Activated T-helper 1 cell treated with anti-CD3 and anti-CD28 coated beads, Interleukin-12 subunit alpha, Interleukin-12 subunit beta, Interleukin-2, Interleukin-4 antibody, amounts not matched to agents 30 ng/mL and 10 ng/mL and 1 ng/mL, durations not matched to agents 14 hours and 24 hours and 36 hours (primary cell): Measurements from ENCODE around the gene MUC13. TPM values are rescaled to one million over a fixed set of nuclear protein-coding genes. Genes with fewer than 3 reads are reported as not detected.

Experiments
- DNase-seq: peaks from one replicate; pipeline ENCODE4 v3.0.0; 2021; ENCODE audit warnings: low spot score
- H3K27ac Mint-ChIP-seq: one replicate; pipeline ENCODE4 v1.8.0; 2021; ENCODE audit warnings: mild to moderate bottlenecking, mixed read lengths
- H3K27me3 Mint-ChIP-seq: one replicate; pipeline ENCODE4 v1.8.0; 2022; ENCODE audit warnings: mild to moderate bottlenecking, moderate library complexity, mixed read lengths; ENCODE audit not compliant: insufficient read depth
- H3K36me3 Mint-ChIP-seq: one replicate; pipeline ENCODE4 v1.8.0; 2021; ENCODE audit warnings: low read depth, mixed read lengths
- H3K4me1 Mint-ChIP-seq: one replicate; pipeline ENCODE4 v1.8.0; 2021; ENCODE audit warnings: low read depth, mixed read lengths
- H3K4me3 Mint-ChIP-seq: one replicate; pipeline ENCODE4 v1.8.0; 2021; ENCODE audit warnings: mild to moderate bottlenecking, moderate library complexity, mixed read lengths
- H3K9me3 Mint-ChIP-seq: one replicate; pipeline ENCODE4 v1.8.0; 2021; ENCODE audit warnings: mixed read lengths
- intact Hi-C: fragments of 100-400 bp; cut with micrococcal nuclease; formaldehyde crosslinking; loops from one replicate; pipeline ENCODE4 v1.15.1; 2024
- total RNA-seq: library from RNA; stranded (reverse); gene quantifications from 2 replicates; pipeline ENCODE4 v1.2.3, GENCODE V29; 2022

Gene MUC13
- total RNA-seq, 1 donor from 2014 or later: not detected

GRCh38 chr3:124915254-124915653 lies 19.3 kb downstream of the MUC13 start:
- no peak overlapping the region for H3K4me3 Mint-ChIP-seq
- no peak overlapping the region for H3K27ac Mint-ChIP-seq
- peaks cover 32% of the 10 kb centered on the region for H3K27me3 Mint-ChIP-seq
- no peaks in the 10 kb centered on the region for H3K9me3 Mint-ChIP-seq
- intact Hi-C loops: no loop called here
- DNase-seq: no peak
- no peaks in the 10 kb centered on the region for H3K4me1 Mint-ChIP-seq
- H3K36me3 Mint-ChIP-seq: no peaks in the 10 kb centered on the region

GRCh38 chr3:124907957-124908356 lies 26.6 kb downstream of the MUC13 start:
- intact Hi-C loops: no loop called here
- Mint-ChIP-seq H3K4me1 (no peaks in the 10 kb centered on the region), H3K27ac (no peak overlapping the region), H3K9me3 (no peaks in the 10 kb centered on the region), H3K27me3 (peaks cover 24% of the 10 kb centered on the region), H3K4me3 (no peak overlapping the region), H3K36me3 (no peaks in the 10 kb centered on the region)
- no peak for DNase-seq

GRCh38 chr3:124904835-124905492 lies 29.6 kb downstream of the MUC13 start:
- no peaks in the 10 kb centered on the region for H3K36me3 Mint-ChIP-seq
- H3K9me3 Mint-ChIP-seq: no peaks in the 10 kb centered on the region
- H3K27me3 Mint-ChIP-seq: peaks cover 19% of the 10 kb centered on the region
- intact Hi-C loops: no loop called here
- no peak overlapping the region for H3K27ac Mint-ChIP-seq
- DNase-seq: no peak
- H3K4me1 Mint-ChIP-seq: peaks cover 4% of the 10 kb centered on the region
- H3K4me3 Mint-ChIP-seq: no peak overlapping the region

- no peak overlapping the region for H3K4me3 Mint-ChIP-seq
- intact Hi-C loops: no loop called here
- H3K27me3 Mint-ChIP-seq: peaks cover 19% of the 10 kb centered on the region
- H3K36me3 Mint-ChIP-seq: no peaks in the 10 kb centered on the region
- no peaks in the 10 kb centered on the region for H3K9me3 Mint-ChIP-seq
- no peak overlapping the region for H3K27ac Mint-ChIP-seq
- H3K4me1 Mint-ChIP-seq: peaks cover 4% of the 10 kb centered on the region
- no peak for DNase-seq
Observed at GRCh38 chr3:124903896-124904834, 30.4 kb downstream of the MUC13 start.

GRCh38 chr3:124896824-124897526 lies 37.6 kb downstream of the MUC13 start:
- intact Hi-C loops: no loop called here
- H3K27ac Mint-ChIP-seq: no peak overlapping the region
- no peaks in the 10 kb centered on the region for H3K9me3 Mint-ChIP-seq
- DNase-seq: no peak
- peaks cover 4% of the 10 kb centered on the region for H3K4me1 Mint-ChIP-seq
- H3K36me3 Mint-ChIP-seq: no peaks in the 10 kb centered on the region
- H3K4me3 Mint-ChIP-seq: no peak overlapping the region
- H3K27me3 Mint-ChIP-seq: peaks cover 3% of the 10 kb centered on the region

- no peaks in the 10 kb centered on the region for H3K9me3 Mint-ChIP-seq
- no peak overlapping the region for H3K27ac Mint-ChIP-seq
- no peak for DNase-seq
- H3K27me3 Mint-ChIP-seq: peaks cover 3% of the 10 kb centered on the region
- no peaks in the 10 kb centered on the region for H3K36me3 Mint-ChIP-seq
- intact Hi-C loops: no loop called here
- no peaks in the 10 kb centered on the region for H3K4me1 Mint-ChIP-seq
- H3K4me3 Mint-ChIP-seq: no peak overlapping the region
Observed at GRCh38 chr3:124895756-124896155, 38.8 kb downstream of the MUC13 start.

GRCh38 chr3:124893526-124893925 lies 41.0 kb downstream of the MUC13 start:
- Mint-ChIP-seq H3K4me1 (no peaks in the 10 kb centered on the region), H3K36me3 (no peaks in the 10 kb centered on the region), H3K4me3 (no peak overlapping the region), H3K27ac (no peak overlapping the region), H3K27me3 (peaks cover 22% of the 10 kb centered on the region), H3K9me3 (no peaks in the 10 kb centered on the region)
- no peak for DNase-seq
- intact Hi-C loops: no loop called here

GRCh38 chr3:124890573-124891190 lies 43.9 kb downstream of the MUC13 start:
- Mint-ChIP-seq H3K4me3 (no peak overlapping the region), H3K27ac (no peak overlapping the region), H3K9me3 (no peaks in the 10 kb centered on the region), H3K4me1 (no peaks in the 10 kb centered on the region), H3K27me3 (peaks cover 37% of the 10 kb centered on the region), H3K36me3 (no peaks in the 10 kb centered on the region)
- no peak for DNase-seq
- intact Hi-C loops: no loop called here

- H3K9me3 Mint-ChIP-seq: no peaks in the 10 kb centered on the region
- peak overlapping the region; percentile 63 for H3K4me3 Mint-ChIP-seq
- H3K27me3 Mint-ChIP-seq: peaks cover 55% of the 10 kb centered on the region
- no peaks in the 10 kb centered on the region for H3K4me1 Mint-ChIP-seq
- H3K36me3 Mint-ChIP-seq: no peaks in the 10 kb centered on the region
- intact Hi-C loops: no loop called here
- no peak for DNase-seq
- H3K27ac Mint-ChIP-seq: no peak overlapping the region
Observed at GRCh38 chr3:124888482-124889441, 45.8 kb downstream of the MUC13 start.

GRCh38 chr3:124887932-124888298 lies 46.6 kb downstream of the MUC13 start:
- Mint-ChIP-seq H3K4me3 (peak overlapping the region; percentile 63), H3K27me3 (peaks cover 61% of the 10 kb centered on the region), H3K27ac (no peak overlapping the region), H3K36me3 (no peaks in the 10 kb centered on the region), H3K4me1 (no peaks in the 10 kb centered on the region), H3K9me3 (no peaks in the 10 kb centered on the region)
- DNase-seq: no peak
- intact Hi-C loops: loop anchor here (2.0 kb wide), 1 partner anchor 53 kb away; no protein-coding TSS in a partner anchor

GRCh38 chr3:124887177-124887931 lies 47.2 kb downstream of the MUC13 start, which contains the start of gene ITGB5:
TSS of gene ITGB5 (minus strand) at chr3:124887365. CDS start at chr3:124887000, 365 bp downstream.
- Mint-ChIP-seq H3K27ac (no peak within 1 kb of the TSS), H3K27me3 (peaks cover 65% of the 10 kb centered on the region)
- intact Hi-C loops: loop anchor here (2.0 kb wide), 1 partner anchor 53 kb away; no protein-coding TSS in a partner anchor

More at GRCh38 chr3:124887177-124887931, 47.2 kb downstream of the MUC13 start, which contains the start of gene ITGB5:
- DNase-seq: peak; percentile 3
- Mint-ChIP-seq H3K4me3 (peak within 1 kb of the TSS; percentile 63), H3K9me3 (no peaks in the 10 kb centered on the region), H3K36me3 (no peaks in the 10 kb centered on the region), H3K4me1 (no peaks in the 10 kb centered on the region)
